ENCODE results near the gene GDF2. TPM values are rescaled to one million over a fixed set of nuclear protein-coding genes. Genes with fewer than 3 reads are reported as not detected.

Gene GDF2
- total and polyA plus RNA-seq, 3 donors from 2014 or later = 0.19 to 0.39 TPM; not detected in 1

DNA sequence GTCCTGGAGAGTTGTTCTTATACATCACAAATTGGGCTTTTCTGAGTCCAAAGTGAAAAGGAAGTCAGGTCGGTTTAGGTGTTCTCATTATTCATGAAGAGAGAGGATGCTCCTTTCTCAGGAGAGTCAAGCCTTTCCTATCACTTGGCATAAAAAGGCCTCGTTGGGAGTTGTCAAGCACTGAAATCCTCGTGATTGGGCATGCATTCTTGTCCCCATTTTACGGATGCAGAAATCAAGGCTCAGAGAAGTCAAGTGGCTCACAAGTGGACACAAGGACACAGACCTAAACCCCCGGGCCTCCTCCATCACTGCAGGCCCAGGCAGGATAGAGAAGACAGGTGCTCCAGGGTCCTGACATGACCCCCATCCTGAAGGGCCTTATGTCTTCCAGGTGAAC lies 34.5 kb downstream of the GDF2 start:
- TF ChIP-seq POLR2A (IDR thresholded peaks at IDR 0.05) = no peak
- TF ChIP-seq, protein P1, sequence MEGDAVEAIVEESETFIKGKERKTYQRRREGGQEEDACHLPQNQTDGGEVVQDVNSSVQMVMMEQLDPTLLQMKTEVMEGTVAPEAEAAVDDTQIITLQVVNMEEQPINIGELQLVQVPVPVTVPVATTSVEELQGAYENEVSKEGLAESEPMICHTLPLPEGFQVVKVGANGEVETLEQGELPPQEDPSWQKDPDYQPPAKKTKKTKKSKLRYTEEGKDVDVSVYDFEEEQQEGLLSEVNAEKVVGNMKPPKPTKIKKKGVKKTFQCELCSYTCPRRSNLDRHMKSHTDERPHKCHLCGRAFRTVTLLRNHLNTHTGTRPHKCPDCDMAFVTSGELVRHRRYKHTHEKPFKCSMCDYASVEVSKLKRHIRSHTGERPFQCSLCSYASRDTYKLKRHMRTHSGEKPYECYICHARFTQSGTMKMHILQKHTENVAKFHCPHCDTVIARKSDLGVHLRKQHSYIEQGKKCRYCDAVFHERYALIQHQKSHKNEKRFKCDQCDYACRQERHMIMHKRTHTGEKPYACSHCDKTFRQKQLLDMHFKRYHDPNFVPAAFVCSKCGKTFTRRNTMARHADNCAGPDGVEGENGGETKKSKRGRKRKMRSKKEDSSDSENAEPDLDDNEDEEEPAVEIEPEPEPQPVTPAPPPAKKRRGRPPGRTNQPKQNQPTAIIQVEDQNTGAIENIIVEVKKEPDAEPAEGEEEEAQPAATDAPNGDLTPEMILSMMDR (IDR thresholded peaks at IDR 0.05) = no peak
- 88 to 90% methylated on average over 5 of the region's 5 CpGs for WGBS, 2 donors
- intact Hi-C loops (cut with DNase I; ENCODE audit: low total_unique reads) = no loop called here
- Histone ChIP-seq H3K27ac (no peak overlapping the region), H3K4me3 (no peak overlapping the region), H3K27me3 (no peaks in the 10 kb centered on the region), H3K4me1 (no peaks in the 10 kb centered on the region), H3K9me3 (no peaks in the 10 kb centered on the region), H3K36me3 (ENCODE audit: low read depth, missing control alignments) (no peaks in the 10 kb centered on the region)
- DNase-seq = no peak

GRCh38 chr10:47357131-47357582 lies 34.9 kb downstream of the GDF2 start:
- no peak for DNase-seq
- TF ChIP-seq POLR2A (IDR thresholded peaks at IDR 0.05) = no peak
- intact Hi-C loops (cut with DNase I; ENCODE audit: low total_unique reads) = no loop called here
- Histone ChIP-seq H3K27me3 (no peaks in the 10 kb centered on the region), H3K27ac (no peak overlapping the region), H3K4me3 (no peak overlapping the region), H3K9me3 (no peaks in the 10 kb centered on the region), H3K4me1 (no peaks in the 10 kb centered on the region), H3K36me3 (ENCODE audit: low read depth, missing control alignments) (no peaks in the 10 kb centered on the region)
- 91 to 94% methylated on average over 11 to 12 of the region's 12 CpGs for WGBS, 2 donors

DNA sequence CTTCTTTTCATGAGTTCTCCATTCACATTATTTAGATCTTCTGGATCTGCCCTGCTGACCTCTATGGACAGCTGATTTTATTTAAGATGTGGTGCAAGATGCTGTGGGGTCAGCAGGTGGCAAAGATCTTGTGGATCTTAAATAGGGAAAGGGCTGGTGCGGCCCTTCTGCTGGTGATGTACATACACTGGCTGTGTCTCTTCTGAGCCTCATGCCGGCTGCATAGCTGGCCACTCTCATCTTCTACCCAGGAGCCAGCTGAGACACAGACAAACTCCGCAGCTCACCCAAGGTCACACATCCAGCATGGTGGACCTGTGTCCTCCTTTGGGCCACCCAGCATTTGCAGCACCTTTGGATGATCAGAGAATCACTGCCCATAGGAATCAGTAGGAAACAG lies 35.7 kb downstream of the GDF2 start:
- Histone ChIP-seq H3K36me3 (ENCODE audit: low read depth, missing control alignments) (no peaks in the 10 kb centered on the region), H3K4me3 (no peak overlapping the region), H3K27me3 (no peaks in the 10 kb centered on the region), H3K27ac (no peak overlapping the region), H3K4me1 (no peaks in the 10 kb centered on the region), H3K9me3 (no peaks in the 10 kb centered on the region)
- 90 to 97% methylated on average over 1 to 3 of the region's 3 CpGs for WGBS, 2 donors
- DNase-seq = no peak
- TF ChIP-seq POLR2A (IDR thresholded peaks at IDR 0.05) = no peak
- TF ChIP-seq, protein P1 (IDR thresholded peaks at IDR 0.05) = no peak
- intact Hi-C loops (cut with DNase I; ENCODE audit: low total_unique reads) = no loop called here

- Histone ChIP-seq H3K4me3 (no peak overlapping the region), H3K4me1 (no peaks in the 10 kb centered on the region), H3K27ac (no peak overlapping the region), H3K27me3 (no peaks in the 10 kb centered on the region), H3K36me3 (ENCODE audit: low read depth, missing control alignments) (no peaks in the 10 kb centered on the region), H3K9me3 (no peaks in the 10 kb centered on the region)
- DNase-seq = no peak
- TF ChIP-seq, protein P1 (IDR thresholded peaks at IDR 0.05) = no peak
- intact Hi-C loops (cut with DNase I; ENCODE audit: low total_unique reads) = no loop called here
- 94 to 100% methylated on average over 3 of the region's 3 CpGs for WGBS, 2 donors
Measured at GRCh38 chr10:47358457-47358856, 36.2 kb downstream of the GDF2 start.

DNA sequence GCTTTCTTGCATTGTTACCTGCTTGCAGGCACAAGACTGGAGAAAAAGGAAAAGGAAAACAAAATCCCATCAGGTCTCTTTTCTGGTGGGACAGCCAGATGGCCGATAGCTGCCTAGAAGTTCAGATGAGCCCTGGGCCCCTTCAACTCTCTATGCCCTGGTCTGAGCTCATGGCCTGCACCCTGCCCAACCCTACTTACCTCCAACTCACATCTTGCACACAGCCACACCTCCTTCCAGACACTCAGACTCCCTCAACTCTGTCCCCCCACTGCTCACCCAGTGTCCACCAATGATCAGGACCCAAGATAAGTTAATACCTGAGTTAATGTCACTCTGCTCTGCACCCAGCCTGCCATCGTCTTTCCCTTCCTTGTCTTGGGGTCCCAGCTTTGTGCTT lies 36.8 kb downstream of the GDF2 start:
- Histone ChIP-seq H3K9me3 (no peaks in the 10 kb centered on the region), H3K27ac (no peak overlapping the region), H3K4me1 (no peaks in the 10 kb centered on the region), H3K36me3 (ENCODE audit: low read depth, missing control alignments) (no peaks in the 10 kb centered on the region), H3K27me3 (no peaks in the 10 kb centered on the region), H3K4me3 (no peak overlapping the region)
- no peak for TF ChIP-seq POLR2A (IDR thresholded peaks at IDR 0.05)
- TF ChIP-seq, protein P1 (IDR thresholded peaks at IDR 0.05) = no peak
- intact Hi-C loops (cut with DNase I; ENCODE audit: low total_unique reads) = no loop called here
- DNase-seq = no peak
- 86 to 94% methylated on average over 2 of the region's 2 CpGs for WGBS, 2 donors

Data from testis (tissue), 3 donors.